WTC11 (cell line): Measurements from ENCODE around the gene HPCA. TPM values are rescaled to one million over a fixed set of nuclear protein-coding genes. Genes with fewer than 3 reads are reported as not detected.

Experiments used
- ATAC-seq: fragments of 200-7000 bp; cut with Tn5 transposase; 2 replicates; pipeline ENCODE4 v1.10.0; 2021; ENCODE audit warnings: mild to moderate bottlenecking, moderate library complexity
- CTCF ChIA-PET: fragments of 300-600 bp; sonication (Branson Sonifier 250); formaldehyde crosslinking; loops from one replicate; lab custom pipeline; 2021; ENCODE audit warnings: antibody characterized with exemption; lab: Charles Lee
- POLR2A ChIA-PET: fragments of 350-600 bp; sonication (Branson Sonifier 250); formaldehyde crosslinking; loops from one replicate; lab custom pipeline; 2021; ENCODE audit warnings: antibody characterized with exemption; lab: Charles Lee
- DNase-seq: peaks from one replicate; pipeline ENCODE4 v3.0.0; 2021; ENCODE audit warnings: low spot score
- H3K27ac Mint-ChIP-seq: 2 replicates; pipeline ENCODE4 v1.8.0; 2021; ENCODE audit warnings: mixed read lengths
- H3K27me3 Mint-ChIP-seq: 2 replicates; pipeline ENCODE4 v1.8.0; 2021; ENCODE audit warnings: low read depth, mild to moderate bottlenecking, moderate library complexity, mixed read lengths
- H3K36me3 Mint-ChIP-seq: 2 replicates; pipeline ENCODE4 v1.8.0; 2021; ENCODE audit warnings: mixed read lengths
- H3K4me1 Mint-ChIP-seq: 2 replicates; pipeline ENCODE4 v1.8.0; 2022; ENCODE audit warnings: mixed read lengths
- H3K4me3 Mint-ChIP-seq: 2 replicates; pipeline ENCODE4 v1.8.0; 2021; ENCODE audit warnings: mild to moderate bottlenecking, moderate library complexity, mixed read lengths
- H3K9me3 Mint-ChIP-seq: 2 replicates; pipeline ENCODE4 v1.8.0; 2021; ENCODE audit warnings: mixed read lengths
- ARID4B ChIP-seq: sonication (generic); formaldehyde crosslinking; IDR thresholded peaks from 2 replicates; pipeline ENCODE4 v1.8.0; 2023; ENCODE audit warnings: missing genetic modification reagents, mild to moderate bottlenecking, borderline replicate concordance
- ATF6 ChIP-seq: sonication (generic); formaldehyde crosslinking; IDR thresholded peaks from 2 replicates; pipeline ENCODE4 v1.8.1; 2023; ENCODE audit warnings: mild to moderate bottlenecking, missing genetic modification reagents
- EMX1 ChIP-seq: fragments of 250-450 bp; sonication (Bioruptor Pico); IDR thresholded peaks from 2 replicates; pipeline ENCODE4 v1.8.0; 2021; ENCODE audit warnings: mild to moderate bottlenecking
- FOXJ3 ChIP-seq: sonication (generic); formaldehyde crosslinking; IDR thresholded peaks from 2 replicates; pipeline ENCODE4 v1.9.0; 2021; ENCODE audit warnings: missing genetic modification reagents, mild to moderate bottlenecking, borderline replicate concordance
- MYBL2 ChIP-seq: sonication (generic); formaldehyde crosslinking; IDR thresholded peaks from 2 replicates; pipeline ENCODE4 v1.8.1; 2023; ENCODE audit warnings: mild to moderate bottlenecking, moderate library complexity, missing genetic modification reagents
- NFYB ChIP-seq: sonication (generic); formaldehyde crosslinking; conservative IDR thresholded peaks from 2 replicates; pipeline ENCODE4 v1.8.0; 2022; ENCODE audit warnings: low read depth, missing genetic modification reagents
- NR3C1 ChIP-seq: sonication (generic); formaldehyde crosslinking; conservative IDR thresholded peaks from 2 replicates; pipeline ENCODE4 v1.8.1; 2023; ENCODE audit warnings: low read depth, mild to moderate bottlenecking, missing genetic modification reagents
- PRRX2 ChIP-seq: fragments of 250-450 bp; sonication (Bioruptor Pico); IDR thresholded peaks from 2 replicates; pipeline ENCODE4 v1.8.0; 2021; ENCODE audit warnings: mild to moderate bottlenecking
- USF1 ChIP-seq: sonication (generic); formaldehyde crosslinking; IDR thresholded peaks from 2 replicates; pipeline ENCODE4 v1.8.0; 2022; ENCODE audit warnings: mild to moderate bottlenecking, missing genetic modification reagents
- ZNF396 ChIP-seq: fragments of 250-450 bp; sonication (Bioruptor Pico); IDR thresholded peaks from 2 replicates; pipeline ENCODE4 v1.8.0; 2021; ENCODE audit warnings: mild to moderate bottlenecking, moderate library complexity, borderline replicate concordance
- total RNA-seq: library from RNA; stranded (reverse); gene quantifications from 3 replicates; pipeline ENCODE4 v1.2.3, GENCODE V29; 2021
- TF ChIP-seq, protein P1 (sequence below): sonication (generic); formaldehyde crosslinking; IDR thresholded peaks from 2 replicates; pipeline ENCODE4 v1.8.0; 2022; ENCODE audit warnings: missing genetic modification reagents

HPCA gene
- total RNA-seq, 1 experiment from 2014 or later, result 1.9 TPM

DNA sequence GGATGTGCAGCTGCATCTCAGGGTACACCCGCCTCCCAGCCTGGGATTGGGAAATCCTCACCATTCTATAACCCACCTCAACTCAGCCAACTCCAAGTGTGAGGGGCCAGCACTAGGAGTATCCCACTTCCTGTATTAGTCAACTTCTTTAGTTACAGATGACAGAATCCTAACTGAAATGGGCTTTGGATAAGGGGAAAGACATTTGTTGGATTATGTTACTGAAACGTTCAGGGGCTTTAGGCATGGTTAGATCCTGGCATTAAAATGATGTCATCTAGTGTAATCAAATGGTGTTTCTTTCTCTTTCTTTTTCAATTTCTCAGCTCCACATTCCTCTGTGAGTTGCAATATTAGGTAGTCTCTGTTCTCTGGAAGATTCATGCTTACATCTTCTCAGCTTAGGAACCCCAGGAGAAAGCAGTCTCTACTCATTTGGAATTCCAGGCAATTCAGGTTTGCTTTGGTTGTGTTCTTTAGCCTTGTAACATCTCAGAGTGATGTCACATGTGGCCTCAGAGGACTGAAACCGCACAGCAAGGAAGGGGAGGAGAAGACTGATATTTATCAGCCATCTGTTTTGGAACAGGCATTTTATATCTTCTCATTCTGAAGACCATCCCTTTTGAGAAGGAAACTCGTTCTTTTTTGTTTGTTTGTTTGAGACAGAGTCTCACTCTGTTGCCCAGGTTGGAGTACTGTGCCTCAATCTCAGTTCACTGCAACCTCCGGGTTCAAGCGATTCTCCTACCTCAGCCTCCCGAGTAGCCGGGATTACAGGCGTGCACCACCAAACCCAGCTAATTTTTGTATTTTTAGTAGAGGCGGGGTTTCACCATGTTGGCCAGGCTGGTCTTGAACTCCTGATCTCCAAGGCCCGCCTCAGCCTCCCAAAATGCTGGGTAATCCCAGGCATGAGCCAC, 33.8 kb downstream of the HPCA start:
- H3K27me3 Mint-ChIP-seq, result peaks cover 41% of the 10 kb centered on the region
- TF ChIP-seq NR3C1 (CRISPR knock-in tag) (no peak), ATF6 (CRISPR knock-in tag) (no peak), ZNF396 (CRISPR knock-in tag) (no peak)
- H3K4me1 Mint-ChIP-seq, result peaks cover 8% of the 10 kb centered on the region
- ChIA-PET CTCF (interaction anchor here (0.7 to 2.4 kb wide), 6 partner anchors 13 to 200 kb away, joined by 3 to 9 read pairs (median 4); no protein-coding TSS in a partner anchor), POLR2A (interaction anchor here (0.5 kb wide), 1 partner anchor 44 kb away, joined by 3 read pairs; no protein-coding TSS in a partner anchor)
- DNase-seq (no peak), ATAC-seq (no peak)
- H3K36me3 Mint-ChIP-seq, result no peaks in the 10 kb centered on the region
- H3K9me3 Mint-ChIP-seq, result no peaks in the 10 kb centered on the region
- no peak overlapping the region for H3K27ac Mint-ChIP-seq
- no peak overlapping the region for H3K4me3 Mint-ChIP-seq

DNA sequence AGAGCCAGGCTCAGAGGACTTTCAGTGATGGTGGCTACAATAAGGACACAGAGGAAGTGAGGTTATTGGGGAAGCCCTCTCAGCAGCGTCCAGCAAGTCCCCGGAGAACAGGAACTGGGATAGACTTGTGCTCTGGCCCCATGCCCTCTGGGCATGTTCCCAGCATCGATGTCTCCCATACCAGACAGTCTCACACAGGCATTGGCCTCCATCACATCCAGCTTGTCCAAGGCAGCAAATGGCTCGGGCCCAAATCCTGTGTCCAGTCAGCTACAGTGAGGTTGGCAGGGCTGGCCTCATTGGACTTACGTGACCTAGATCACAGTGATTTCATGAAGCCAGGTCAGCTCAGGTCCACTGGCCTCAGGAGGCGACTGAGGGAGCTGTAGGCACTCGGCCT, 34.5 kb downstream of the HPCA start:
- Mint-ChIP-seq H3K27me3 (peaks cover 49% of the 10 kb centered on the region), H3K27ac (no peak overlapping the region), H3K4me1 (peaks cover 12% of the 10 kb centered on the region), H3K9me3 (no peaks in the 10 kb centered on the region), H3K4me3 (no peak overlapping the region), H3K36me3 (no peaks in the 10 kb centered on the region)
- TF ChIP-seq NFYB (CRISPR knock-in tag) (no peak), MYBL2 (no peak), USF1 (no peak), PRRX2 (no peak), FOXJ3 (no peak)
- TF ChIP-seq, protein P1, sequence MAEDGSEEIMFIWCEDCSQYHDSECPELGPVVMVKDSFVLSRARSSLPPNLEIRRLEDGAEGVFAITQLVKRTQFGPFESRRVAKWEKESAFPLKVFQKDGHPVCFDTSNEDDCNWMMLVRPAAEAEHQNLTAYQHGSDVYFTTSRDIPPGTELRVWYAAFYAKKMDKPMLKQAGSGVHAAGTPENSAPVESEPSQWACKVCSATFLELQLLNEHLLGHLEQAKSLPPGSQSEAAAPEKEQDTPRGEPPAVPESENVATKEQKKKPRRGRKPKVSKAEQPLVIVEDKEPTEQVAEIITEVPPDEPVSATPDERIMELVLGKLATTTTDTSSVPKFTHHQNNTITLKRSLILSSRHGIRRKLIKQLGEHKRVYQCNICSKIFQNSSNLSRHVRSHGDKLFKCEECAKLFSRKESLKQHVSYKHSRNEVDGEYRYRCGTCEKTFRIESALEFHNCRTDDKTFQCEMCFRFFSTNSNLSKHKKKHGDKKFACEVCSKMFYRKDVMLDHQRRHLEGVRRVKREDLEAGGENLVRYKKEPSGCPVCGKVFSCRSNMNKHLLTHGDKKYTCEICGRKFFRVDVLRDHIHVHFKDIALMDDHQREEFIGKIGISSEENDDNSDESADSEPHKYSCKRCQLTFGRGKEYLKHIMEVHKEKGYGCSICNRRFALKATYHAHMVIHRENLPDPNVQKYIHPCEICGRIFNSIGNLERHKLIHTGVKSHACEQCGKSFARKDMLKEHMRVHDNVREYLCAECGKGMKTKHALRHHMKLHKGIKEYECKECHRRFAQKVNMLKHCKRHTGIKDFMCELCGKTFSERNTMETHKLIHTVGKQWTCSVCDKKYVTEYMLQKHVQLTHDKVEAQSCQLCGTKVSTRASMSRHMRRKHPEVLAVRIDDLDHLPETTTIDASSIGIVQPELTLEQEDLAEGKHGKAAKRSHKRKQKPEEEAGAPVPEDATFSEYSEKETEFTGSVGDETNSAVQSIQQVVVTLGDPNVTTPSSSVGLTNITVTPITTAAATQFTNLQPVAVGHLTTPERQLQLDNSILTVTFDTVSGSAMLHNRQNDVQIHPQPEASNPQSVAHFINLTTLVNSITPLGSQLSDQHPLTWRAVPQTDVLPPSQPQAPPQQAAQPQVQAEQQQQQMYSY, result no peak
- ChIA-PET CTCF (interaction anchor here (1.1 to 2.4 kb wide), 3 partner anchors 12 to 34 kb away, joined by 3 to 9 read pairs (median 3); no protein-coding TSS in a partner anchor), POLR2A (no interaction called here)
- ATAC-seq, result no peak
- no peak for DNase-seq

DNA sequence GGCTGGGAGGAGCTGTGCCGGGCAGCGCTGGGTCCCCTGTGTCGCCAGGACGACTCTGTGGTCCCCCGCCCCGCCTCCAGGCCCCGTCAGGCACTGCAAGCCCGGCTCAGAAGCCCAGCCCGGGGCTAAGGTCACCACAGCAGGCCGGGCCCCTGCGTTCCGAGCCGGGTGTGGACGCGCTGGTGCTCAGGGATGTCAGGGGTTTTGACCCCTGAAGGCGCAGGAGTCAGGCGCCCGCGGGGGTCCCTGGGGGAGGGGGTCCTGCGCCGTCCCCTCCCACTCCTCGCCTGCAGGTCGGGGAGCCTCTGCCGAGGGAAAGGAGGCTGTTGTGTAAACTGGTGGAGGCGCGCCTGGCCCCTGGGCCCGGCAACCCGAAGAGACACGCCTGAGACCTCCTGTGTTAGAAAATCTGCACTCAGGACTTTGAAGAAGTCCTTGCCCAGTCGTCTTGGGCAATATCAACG, 38.6 kb downstream of the HPCA start:
- Mint-ChIP-seq H3K9me3 (no peaks in the 10 kb centered on the region), H3K36me3 (no peaks in the 10 kb centered on the region), H3K27me3 (peaks cover 84% of the 10 kb centered on the region), H3K27ac (no peak overlapping the region), H3K4me3 (peak overlapping the region; percentile 85), H3K4me1 (peaks cover 21% of the 10 kb centered on the region)
- CTCF ChIA-PET, result interaction anchor here (0.5 to 3.7 kb wide), 14 partner anchors 9 to 404 kb away, joined by 3 to 29 read pairs (median 4); partner anchors contain the start of genes AZIN2 and RNF19B
- DNase-seq, result peak; percentile 78
- ATAC-seq, result peak; percentile 84
- POLR2A ChIA-PET, result interaction anchor here (1.1 kb wide), 1 partner anchor 156 kb away, joined by 4 read pairs; the partner anchor contains the start of gene AZIN2
- TF ChIP-seq NR3C1 (CRISPR knock-in tag), result no peak
- 0 out of 2 replicates have a peak, but pooled peaks have one; percentile 19 for TF ChIP-seq ARID4B
- no peak for TF ChIP-seq EMX1
